Skeletal muscle tissue (tissue), 4 donors: ENCODE results near the gene IRF2BPL. TPM values are rescaled to one million over a fixed set of nuclear protein-coding genes. Genes with fewer than 3 reads are reported as not detected.

ENCODE experiments used
- H3K27ac ChIP-seq: one replicate; pipeline ENCODE4 v1.7.0; 2013; ENCODE audit warnings: mild to moderate bottlenecking, low read depth, low read length, inconsistent platforms
- H3K27me3 ChIP-seq, 3 donors: one replicate each; pipeline ENCODE4 v1.7.0; 2013; ENCODE audit warnings: low read length in 3 of 3; ENCODE audit not compliant: control insufficient read depth in 3 of 3, insufficient read depth in 3 of 3
- H3K36me3 ChIP-seq, 3 donors: one replicate each; pipeline ENCODE4 v1.7.0; 2013; ENCODE audit warnings: low read length in 3 of 3; ENCODE audit not compliant: control insufficient read depth in 3 of 3, insufficient read depth in 3 of 3
- H3K4me1 ChIP-seq, 3 donors: one replicate each; pipeline ENCODE4 v1.7.0; 2013; ENCODE audit warnings: low read length in 3 of 3, mild to moderate bottlenecking in 3 of 3; ENCODE audit not compliant: control insufficient read depth in 3 of 3, insufficient read depth in 3 of 3
- H3K4me3 ChIP-seq, 3 donors: one replicate each; pipeline ENCODE4 v1.7.0; 2013; ENCODE audit warnings: low read length in 3 of 3
- H3K9ac ChIP-seq, 3 donors: one replicate each; pipeline ENCODE4 v1.7.0; 2013; ENCODE audit warnings: low read length in 3 of 3, mild to moderate bottlenecking in 3 of 3, moderate library complexity in 2 of 3, low read depth in 1 of 3
- H3K9me3 ChIP-seq, 3 donors: one replicate each; pipeline ENCODE4 v1.7.0; 2013; ENCODE audit warnings: low read length in 3 of 3; ENCODE audit not compliant: control insufficient read depth in 3 of 3
- total RNA-seq: library from RNA; depleted of rRNA; stranded (reverse); fragments of >200 nt; gene quantifications from one replicate; pipeline ENCODE4 v1.2.3, GENCODE V29; 2014
- donor health status: Osteomylitis.

IRF2BPL gene
- total RNA-seq, 1 donor from 2014 or later, result 20.9 TPM

DNA sequence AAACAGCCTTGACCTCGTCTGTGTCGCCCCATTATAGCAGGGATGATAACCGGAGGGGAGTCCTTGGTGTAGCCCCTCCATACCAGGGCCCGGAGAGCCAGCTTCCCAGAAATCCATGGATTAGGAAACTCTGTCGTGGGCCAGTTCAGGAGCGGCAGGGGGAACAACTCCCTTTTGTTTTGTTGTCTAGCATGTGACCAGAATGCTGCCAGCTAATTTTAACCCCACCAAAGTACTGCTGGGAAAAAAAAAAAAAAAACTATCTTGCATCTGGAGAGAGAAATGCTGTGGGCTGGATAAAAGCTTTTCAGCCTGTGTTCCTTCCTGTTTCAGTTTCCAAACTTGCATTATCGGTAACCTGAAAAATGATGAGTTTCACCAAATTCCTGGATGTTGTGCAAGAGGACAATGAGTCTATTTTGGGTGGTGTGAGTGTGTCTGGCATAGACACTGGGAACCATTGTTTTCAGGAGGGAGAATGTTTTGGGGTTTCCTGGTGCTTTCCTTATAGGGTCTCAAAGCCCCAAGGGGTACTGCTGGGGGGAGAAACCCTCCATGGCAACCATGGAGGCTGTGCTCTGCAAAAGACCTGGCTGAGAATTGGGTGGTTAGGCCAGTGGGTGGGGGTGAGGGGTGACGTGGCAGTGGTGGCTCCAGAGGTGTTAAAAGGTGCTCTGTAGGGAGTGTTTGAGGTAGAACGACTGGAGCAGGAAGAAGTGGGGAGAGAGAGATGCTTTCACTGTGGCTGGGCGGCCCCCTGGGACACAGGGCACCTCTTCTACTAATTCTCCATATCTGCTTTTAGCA is 14.9 kb upstream of the IRF2BPL start:
- Histone ChIP-seq H3K27ac (peak overlapping the region; percentile 90), H3K27me3 (no peaks in the 10 kb centered on the region), H3K4me3 (peak overlapping the region; percentile 25 to 46 (median 36)), H3K9ac (peak overlapping the region; percentile 66 to 80 (median 68)), H3K4me1 (peaks cover 63 to 81% (median 75%) of the 10 kb centered on the region in 3 donors), H3K36me3 (no peaks in the 10 kb centered on the region), H3K9me3 (no peaks in the 10 kb centered on the region)

DNA sequence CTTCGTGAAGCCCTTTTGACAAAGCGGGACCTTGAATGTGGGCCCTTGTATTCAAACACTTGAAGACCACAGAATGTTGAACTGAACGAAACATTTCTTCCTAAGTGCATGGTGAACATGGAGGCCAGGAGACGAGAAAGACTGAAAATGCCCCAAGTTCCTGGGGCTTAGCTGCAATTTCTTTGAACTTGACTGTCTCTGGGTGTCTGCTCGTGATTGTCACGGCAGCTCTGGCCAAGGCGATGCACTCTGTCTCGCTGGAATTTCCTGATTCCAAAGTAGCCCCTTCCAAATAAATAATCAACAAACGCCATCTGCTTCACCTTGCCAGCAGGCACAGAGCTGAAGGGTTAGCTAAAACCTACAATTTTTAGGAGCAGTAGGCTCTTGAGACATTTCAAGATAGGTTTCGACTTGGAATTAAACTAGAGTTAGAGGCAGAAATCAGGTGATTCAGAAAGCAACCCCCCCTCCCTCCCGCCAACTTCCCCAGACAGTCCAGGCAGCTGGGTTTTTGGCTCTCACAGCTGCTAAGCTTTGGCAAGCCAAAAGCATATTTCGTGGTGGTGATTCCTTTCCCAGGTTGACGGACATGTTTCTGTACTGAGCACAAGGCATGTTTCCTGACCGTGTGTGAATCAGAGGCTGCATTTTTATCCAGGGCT is 13.5 kb upstream of the IRF2BPL start:
- H3K4me3 ChIP-seq, result peak overlapping the region in 2 of 3 donors; percentile 46 to 62
- H3K9ac ChIP-seq, result peak overlapping the region; percentile 66 to 80 (median 73)
- peaks cover 74 to 94% (median 84%) of the 10 kb centered on the region in 3 donors for H3K4me1 ChIP-seq
- no peaks in the 10 kb centered on the region for H3K27me3 ChIP-seq
- H3K9me3 ChIP-seq, result no peaks in the 10 kb centered on the region
- H3K27ac ChIP-seq, result peak overlapping the region; percentile 90
- H3K36me3 ChIP-seq, result no peaks in the 10 kb centered on the region

GRCh38 chr14:77040741-77041653 is 12.5 kb upstream of the IRF2BPL start:
- H3K4me1 ChIP-seq, result peaks cover 81 to 92% (median 84%) of the 10 kb centered on the region in 3 donors
- H3K27ac ChIP-seq, result peak overlapping the region; percentile 90
- H3K9ac ChIP-seq, result peak overlapping the region; percentile 66 to 80 (median 75)
- H3K4me3 ChIP-seq, result peak overlapping the region; percentile 65 to 77 (median 70)
- H3K27me3 ChIP-seq, result no peaks in the 10 kb centered on the region
- no peaks in the 10 kb centered on the region for H3K36me3 ChIP-seq
- no peaks in the 10 kb centered on the region for H3K9me3 ChIP-seq

DNA sequence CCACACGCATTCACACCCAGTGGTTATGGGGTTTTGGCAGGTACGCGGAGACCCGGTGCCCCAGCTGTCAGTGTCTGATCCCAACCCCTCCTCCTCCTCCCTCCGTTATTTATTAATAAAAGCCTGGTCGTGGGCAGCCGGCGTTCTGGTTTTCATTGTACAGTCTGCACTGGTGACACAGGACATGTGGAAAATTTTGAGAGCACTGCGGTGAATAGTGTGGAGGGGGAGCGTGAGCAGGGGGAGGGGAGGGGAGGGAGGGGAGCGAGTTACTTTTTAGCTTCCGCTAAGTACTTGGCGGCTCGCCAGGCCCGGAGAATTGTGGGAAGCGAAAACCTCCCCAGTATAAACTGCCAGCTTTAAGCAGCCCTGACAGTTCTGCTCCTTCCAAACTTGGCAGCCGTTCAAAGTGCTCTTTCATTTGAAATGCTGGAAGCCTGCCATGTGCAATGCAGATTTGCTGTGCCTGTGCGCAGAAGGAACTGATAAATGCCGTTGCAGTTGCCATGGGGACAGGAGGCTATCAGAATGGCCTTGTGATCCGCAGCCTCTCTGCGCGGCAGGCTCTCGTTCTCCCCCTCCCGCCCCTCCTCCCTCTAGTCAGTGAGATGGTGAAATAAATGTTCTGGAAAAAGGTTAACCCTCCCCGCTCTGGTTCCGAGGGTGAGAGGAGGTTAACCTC is 11.7 kb upstream of the IRF2BPL start:
- Histone ChIP-seq H3K4me3 (peak overlapping the region; percentile 70 to 77 (median 76)), H3K9me3 (no peaks in the 10 kb centered on the region), H3K36me3 (no peaks in the 10 kb centered on the region), H3K27me3 (no peaks in the 10 kb centered on the region), H3K9ac (peak overlapping the region; percentile 85 to 89 (median 86)), H3K4me1 (peaks cover 75 to 85% (median 77%) of the 10 kb centered on the region in 3 donors), H3K27ac (peak overlapping the region; percentile 90)

- Histone ChIP-seq H3K27me3 (no peaks in the 10 kb centered on the region), H3K4me3 (peak overlapping the region; percentile 66 to 76 (median 74)), H3K36me3 (no peaks in the 10 kb centered on the region), H3K9ac (peak overlapping the region; percentile 85 to 89 (median 86)), H3K27ac (peak overlapping the region; percentile 90), H3K4me1 (peaks cover 70 to 81% (median 72%) of the 10 kb centered on the region in 3 donors), H3K9me3 (no peaks in the 10 kb centered on the region)
Observed at GRCh38 chr14:77039285-77040058, 11.0 kb upstream of the IRF2BPL start.

- peak overlapping the region in 1 of 3 donors; percentile 25 for H3K9ac ChIP-seq
- H3K27me3 ChIP-seq, result no peaks in the 10 kb centered on the region
- H3K27ac ChIP-seq, result peak overlapping the region; percentile 90
- H3K4me1 ChIP-seq, result peaks cover 68 to 79% (median 70%) of the 10 kb centered on the region in 3 donors
- no peak overlapping the region for H3K4me3 ChIP-seq
- H3K36me3 ChIP-seq, result no peaks in the 10 kb centered on the region
- no peaks in the 10 kb centered on the region for H3K9me3 ChIP-seq
Observed at GRCh38 chr14:77037938-77038568, 9.5 kb upstream of the IRF2BPL start.

DNA sequence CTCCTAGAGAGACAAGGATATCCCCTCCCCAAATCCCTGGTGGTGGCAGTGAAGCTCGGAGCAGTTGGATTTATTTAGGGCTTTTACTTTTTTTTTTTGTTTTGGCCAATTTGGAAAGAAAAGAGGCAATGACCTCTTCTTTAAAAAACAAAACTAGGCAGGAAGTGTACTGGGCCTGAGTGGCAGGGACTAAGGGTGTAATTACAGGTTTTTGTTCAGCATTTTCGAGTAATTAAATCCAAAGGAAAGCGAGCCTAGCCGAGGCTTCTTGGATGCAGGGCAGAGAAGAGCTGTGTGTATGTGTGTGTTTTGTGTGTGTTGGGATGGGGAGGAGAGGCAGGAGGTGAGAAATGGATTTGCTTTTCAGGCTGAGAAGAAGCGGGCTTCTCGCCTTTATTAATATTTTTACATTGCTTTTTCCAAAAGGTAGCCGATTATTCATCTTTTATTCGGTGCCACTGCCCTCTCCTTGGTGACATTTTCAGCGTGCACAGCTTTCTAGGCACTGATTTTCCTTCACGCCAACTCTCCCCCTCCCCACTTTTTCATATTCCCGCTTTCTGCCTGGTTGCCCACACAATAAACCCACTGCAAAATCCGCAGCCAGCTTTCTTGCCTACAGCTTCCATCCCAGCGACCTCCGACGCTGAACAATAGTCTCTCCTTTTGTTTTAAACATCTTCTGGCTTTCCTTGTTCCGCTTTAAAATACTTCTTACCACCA is 8.9 kb upstream of the IRF2BPL start:
- no peak overlapping the region for H3K4me3 ChIP-seq
- H3K4me1 ChIP-seq, result peaks cover 67 to 79% (median 69%) of the 10 kb centered on the region in 3 donors
- H3K27me3 ChIP-seq, result no peaks in the 10 kb centered on the region
- H3K9ac ChIP-seq, result peak overlapping the region in 1 of 3 donors; percentile 25
- H3K36me3 ChIP-seq, result no peaks in the 10 kb centered on the region
- H3K27ac ChIP-seq, result peak overlapping the region; percentile 90
- no peaks in the 10 kb centered on the region for H3K9me3 ChIP-seq

DNA sequence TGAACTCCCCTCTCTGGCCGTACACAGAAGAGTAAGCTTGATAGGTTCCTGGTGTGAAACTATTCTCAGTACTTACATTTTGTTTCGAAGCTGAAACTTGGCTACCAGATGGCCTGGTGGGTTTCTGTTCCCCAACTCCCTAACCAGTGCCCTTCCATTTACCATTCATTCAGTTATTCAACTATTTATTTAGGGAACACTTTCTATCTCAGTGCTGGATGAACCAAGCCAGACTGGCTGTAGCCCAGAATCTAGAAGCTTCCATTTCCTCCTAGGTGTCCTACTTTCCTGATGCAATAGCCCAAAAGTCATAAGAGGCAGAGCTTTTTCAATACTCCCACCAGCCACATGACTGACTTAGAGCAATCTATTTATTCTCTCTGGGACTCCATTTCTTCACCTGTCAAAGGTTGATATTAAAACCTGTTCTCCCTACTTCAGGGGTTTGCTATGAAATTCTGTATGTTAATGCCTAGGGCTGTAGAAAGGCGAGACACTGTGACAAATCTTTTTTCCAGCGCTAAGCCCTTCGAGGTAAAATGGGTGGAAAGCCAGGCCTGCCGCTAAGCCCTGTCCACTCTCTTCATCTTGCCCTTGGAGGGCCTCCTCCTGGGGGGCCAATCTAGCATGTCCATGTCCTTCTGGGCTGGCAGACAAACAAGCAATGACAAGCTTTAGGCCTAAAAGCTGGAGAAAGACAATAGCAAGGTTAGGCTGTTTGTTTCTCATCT is 8.1 kb upstream of the IRF2BPL start:
- H3K27me3 ChIP-seq, result no peaks in the 10 kb centered on the region
- peaks cover 67 to 80% (median 69%) of the 10 kb centered on the region in 3 donors for H3K4me1 ChIP-seq
- no peaks in the 10 kb centered on the region for H3K9me3 ChIP-seq
- H3K27ac ChIP-seq, result peak overlapping the region; percentile 90
- no peak overlapping the region for H3K4me3 ChIP-seq
- no peaks in the 10 kb centered on the region for H3K36me3 ChIP-seq
- H3K9ac ChIP-seq, result no peak overlapping the region
